NCI-H1417 (cell line): ENCODE measurements around the gene C1orf159.
"Not testable (repeated sequence)": the region's sequence is repeated elsewhere in the genome, so short reads cannot be mapped to it uniquely, and the experiment has no call there.

Experiments used
- DNase-seq, 3 experiments: peaks; one replicate each; lab custom pipeline; 2025; lab: John Stamatoyannopoulos, UW

Gene C1orf159

GRCh38 chr1:1067284-1067859, 48.5 kb downstream of the C1orf159 start:
- DNase-seq: no peak

DNA sequence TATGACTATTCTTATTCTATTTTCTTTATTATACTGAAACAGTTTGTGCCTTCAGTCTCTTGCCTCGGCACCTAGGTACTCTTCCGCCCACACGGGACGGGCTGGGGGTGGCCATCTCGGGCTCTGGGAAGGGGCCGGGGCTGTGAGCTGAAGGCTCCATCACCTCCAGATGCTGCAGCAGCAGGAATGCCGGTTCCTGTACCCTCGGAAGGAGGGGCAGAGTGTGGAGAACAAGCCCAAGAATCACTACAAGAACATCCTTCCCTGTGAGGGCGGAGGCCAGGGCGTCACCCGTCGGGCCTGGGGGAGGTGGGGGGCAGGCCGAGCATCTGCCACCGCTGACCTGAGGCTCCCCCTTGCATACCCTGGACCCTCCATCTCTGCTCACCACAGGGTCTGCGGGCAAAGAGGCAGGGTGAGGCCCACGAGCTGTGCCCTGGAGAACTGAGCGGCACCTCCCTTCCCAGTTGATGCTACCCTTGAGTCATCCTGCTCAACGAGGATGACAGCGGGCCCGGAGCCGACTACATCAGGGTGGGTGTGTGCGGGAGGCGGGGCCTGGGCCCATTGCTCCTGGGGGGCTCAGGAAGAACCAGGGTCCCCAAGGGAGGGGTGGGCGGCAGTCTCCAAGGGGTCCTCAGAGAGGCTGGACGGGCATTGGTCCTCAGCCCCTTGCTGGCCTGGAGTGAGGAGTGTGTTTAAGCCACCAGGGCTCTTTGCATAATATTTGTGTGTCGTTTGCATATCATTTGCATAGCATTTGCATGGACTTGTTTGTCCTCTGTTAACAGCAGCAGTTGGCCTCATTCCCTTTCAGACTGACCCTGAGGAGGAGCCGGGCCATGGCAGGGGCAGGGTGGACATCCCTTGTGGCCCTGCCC, 49.2 kb downstream of the C1orf159 start:
- DNase-seq: no peak

DNA sequence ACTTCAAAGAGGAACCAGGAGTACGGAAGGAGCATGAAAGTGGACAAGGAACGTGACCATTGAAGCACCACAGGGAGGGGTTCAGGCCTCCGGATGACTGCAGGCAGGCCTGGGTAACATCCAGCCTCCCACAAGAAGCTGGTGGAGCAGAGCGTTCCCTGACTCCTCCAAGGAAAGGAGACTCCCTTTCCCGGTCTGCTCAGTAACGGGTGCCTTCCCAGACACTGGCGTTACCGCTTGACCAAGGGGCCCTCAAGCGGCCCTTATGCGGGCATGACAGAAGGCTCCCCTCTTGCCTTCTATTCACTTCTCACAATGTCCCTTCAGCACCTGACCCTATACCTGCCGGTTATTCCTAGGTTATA, 50.0 kb downstream of the C1orf159 start:
- DNase-seq: not testable (repeated sequence)

GRCh38 chr1:1065265-1065939, 50.5 kb downstream of the C1orf159 start:
- DNase-seq: no peak

- DNase-seq: peak; percentile 61 to 73 (median 72)
Measured at GRCh38 chr1:1063945-1064831, 51.7 kb downstream of the C1orf159 start.

DNA sequence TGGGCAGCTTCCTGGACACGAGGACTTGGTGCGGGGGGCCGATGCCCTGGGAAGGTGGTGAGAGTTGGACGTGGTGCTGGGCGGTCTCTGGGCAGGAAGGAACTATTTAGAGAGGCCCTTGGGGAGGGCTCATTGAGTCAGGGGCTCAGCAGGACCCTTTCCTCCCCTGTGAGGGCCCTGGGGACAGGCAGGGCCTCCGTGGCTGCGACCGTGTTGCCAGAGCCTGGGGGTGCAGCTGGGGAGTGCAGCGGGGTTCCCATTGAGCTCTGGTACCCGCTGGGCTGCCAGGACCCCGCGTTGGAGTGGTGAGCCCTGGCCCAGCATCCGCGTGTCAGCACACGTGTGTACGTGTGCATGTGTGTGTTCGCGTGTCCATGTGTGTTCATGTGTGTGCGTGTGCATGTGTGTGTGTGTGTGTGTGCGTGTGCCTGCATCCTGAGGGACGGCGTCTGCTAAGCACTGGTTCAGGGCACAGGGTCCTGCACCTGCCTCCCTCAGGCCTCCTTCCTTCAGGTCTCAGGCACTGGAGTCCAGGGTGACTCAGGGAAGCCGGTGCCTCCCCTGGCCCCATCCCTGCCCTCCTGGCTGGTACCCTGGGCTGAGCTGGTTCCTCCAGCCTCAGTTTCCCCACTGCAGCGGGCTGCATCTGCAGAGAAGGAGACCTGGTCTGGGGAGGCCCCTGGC, 52.5 kb downstream of the C1orf159 start:
- DNase-seq: no peak

DNA sequence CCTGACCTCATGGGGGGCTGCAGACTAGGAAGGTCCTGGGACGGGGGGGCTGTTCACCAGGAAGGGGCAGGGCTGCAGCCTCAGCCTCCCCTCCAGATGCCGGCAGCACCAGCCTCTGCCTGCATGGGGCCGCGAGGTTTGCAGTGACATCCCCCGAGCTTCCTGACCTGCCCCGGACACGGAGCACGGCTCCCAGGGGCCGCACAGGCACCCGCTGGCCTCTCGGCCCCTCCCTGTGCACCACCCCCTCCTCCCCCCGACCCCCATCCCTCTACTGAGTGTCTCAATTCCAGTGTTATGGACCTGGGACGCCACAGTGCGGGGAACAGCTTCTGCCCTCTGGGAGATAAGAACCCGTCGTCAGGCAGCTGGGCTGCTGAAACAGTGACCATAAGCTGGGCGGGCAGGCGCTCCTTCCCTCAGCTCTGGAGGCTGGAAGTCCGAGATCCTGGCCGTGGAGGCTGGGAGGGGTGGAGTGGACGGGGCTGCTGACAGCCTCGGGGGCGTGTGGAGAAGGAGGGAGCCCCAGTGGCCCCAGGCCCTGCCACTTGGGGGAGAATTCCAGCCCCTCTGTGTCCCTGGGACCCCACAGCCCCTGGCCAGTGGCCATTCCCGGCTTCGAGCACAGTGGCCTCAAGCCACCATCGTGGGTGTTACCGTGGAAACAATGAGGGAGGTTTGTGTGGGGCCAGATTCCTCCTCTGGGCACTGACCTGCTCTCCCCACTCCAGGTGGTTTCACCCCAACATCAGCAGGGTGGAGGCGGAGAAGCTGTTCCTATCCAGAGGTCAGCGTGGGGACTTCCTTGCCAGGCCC, 53.3 kb downstream of the C1orf159 start:
- DNase-seq: no peak

- DNase-seq: no peak
Measured at GRCh38 chr1:1061682-1062345, 54.1 kb downstream of the C1orf159 start.

- DNase-seq: no peak
Measured at GRCh38 chr1:1060281-1061000, 55.4 kb downstream of the C1orf159 start.

DNA sequence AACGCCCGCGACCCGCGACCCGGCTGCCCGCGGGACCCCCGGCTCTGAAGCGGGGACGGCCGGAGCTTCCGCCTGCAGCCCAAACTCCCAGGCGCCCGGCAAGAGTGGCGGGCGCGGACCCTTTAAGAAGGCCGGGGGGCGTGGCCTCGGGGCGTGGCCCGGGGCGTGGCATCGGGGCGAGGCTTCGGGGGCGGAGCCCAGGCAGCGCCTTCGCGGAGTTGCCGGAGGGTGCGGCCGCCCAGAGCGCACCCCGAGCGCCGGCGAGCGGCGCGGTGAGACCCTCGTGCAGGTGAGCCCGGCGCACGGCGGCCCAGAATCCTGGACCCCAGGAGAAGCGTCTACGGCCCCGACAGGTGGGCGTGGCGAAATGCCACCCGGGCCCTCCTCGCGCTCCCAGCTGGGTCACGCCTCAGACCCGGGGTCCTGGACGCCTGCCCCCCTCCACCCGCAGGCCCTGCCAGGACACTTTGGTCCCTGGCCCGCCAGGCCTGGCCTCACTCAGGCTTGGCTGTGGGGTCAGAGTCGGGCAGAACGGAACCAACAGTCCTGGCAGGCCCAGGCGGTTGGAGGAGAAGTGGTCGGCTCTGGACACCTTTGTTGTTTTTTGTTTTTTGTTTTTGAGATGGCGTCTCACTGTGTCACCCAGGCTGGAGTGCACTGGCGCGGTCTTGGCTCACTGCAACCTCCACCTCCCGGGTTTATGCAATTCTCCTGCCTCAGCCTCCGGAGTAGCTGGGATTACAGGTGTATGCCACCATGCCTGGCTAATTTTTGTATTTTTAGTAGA, 56.2 kb downstream of the C1orf159 start:
- DNase-seq: peak; percentile 78 to 92 (median 85)

DNA sequence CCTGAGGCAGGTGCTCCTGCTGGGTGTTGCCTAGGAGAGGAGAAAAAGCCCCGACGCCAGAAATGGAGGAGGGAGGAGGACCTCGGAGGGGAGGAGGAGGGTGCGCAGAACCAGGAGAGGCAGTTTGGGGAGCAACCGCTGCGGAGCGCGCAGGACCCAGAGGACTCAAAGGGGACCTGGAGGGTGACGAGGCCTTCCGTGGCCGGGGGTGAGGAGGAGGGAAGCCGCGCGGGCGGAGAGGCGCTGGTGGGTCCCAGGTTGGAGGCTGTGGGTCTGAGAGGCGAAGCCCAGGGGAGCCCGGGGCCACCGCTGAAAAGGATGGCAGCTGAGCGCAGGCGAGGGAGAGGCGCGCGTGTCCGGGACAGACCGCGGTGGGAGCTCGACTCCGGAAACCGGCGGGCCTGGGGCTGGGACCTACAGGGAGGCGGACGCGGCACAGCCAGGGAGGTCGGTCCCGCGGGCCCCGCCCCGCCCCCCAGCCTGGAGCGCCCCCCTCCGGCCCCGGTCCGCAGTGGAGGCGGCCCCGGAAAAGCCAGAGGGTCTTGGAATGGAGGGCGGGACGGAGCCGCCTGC, 56.9 kb downstream of the C1orf159 start:
- peak in 2 of 3 experiments; percentile 41 to 44 for DNase-seq

DNA sequence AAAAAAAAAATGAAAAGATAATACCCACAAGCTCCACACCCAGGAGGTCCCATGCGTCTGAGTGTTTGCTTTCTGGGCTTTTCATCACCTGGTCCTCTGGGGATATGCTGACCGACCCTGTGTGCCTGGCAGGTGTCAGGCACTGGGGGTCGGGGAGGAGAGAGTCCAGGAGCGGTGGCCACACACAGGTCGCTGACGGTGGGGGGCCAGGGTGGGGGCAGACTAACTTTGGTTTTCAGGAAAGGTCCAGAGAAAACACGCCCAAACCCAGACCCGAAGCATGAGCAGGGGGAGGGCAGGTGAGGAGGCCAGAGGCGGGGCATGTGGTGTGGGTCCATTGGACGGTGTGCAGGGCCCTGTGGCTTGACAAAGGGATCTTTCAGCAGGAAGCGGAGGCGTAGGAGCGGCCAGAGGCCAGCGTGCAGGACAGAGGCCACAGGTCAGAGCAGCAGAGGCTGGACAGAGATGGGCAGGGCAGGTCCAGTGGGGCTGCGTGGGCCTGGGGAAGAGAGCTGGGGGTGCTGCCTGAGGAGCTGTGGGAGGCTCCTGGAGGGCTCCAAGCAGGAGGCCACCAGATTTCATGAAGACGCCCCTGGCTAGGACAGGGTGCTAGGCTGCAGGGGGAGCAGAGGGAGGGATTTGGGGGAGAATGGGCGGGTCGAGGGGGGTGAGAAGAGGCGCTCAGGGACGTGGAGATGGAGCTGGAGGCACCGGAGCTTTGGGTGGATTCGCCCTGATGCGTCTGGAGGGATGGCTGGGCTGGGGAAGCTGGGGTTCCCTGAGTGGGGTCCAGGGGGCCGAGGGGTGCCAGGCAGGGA, 57.6 kb downstream of the C1orf159 start:
- peak in 1 of 3 experiments; percentile 34 for DNase-seq

DNA sequence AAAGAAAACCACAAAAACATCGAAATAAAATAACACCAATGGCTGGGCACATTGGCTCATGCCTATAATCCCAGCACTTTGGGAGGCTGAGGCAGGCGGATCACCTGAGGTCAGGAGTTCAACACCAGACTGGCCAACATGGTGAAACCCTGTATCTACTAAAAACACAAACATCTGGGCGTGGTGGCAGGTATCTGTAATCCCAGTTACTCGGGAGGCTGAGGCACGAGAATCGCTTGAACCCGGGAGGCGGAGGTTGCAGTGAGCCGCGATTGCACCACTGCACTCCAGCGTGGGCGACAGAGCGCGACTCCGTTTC, 58.2 kb downstream of the C1orf159 start:
- DNase-seq: not testable (repeated sequence)

GRCh38 chr1:1055841-1056736, 59.8 kb downstream of the C1orf159 start:
- no peak for DNase-seq

DNA sequence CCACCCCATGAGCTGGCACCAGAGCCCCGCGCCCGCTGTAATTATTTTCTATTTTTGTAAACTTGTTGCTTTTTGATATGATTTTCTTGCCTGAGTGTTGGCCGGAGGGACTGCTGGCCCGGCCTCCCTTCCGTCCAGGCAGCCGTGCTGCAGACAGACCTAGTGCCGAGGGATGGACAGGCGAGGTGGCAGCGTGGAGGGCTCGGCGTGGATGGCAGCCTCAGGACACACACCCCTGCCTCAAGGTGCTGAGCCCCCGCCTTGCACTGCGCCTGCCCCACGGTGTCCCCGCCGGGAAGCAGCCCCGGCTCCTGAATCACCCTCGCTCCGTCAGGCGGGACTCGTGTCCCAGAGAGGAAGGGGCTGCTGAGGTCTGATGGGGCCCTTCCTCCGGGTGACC, 60.9 kb downstream of the C1orf159 start:
- no peak for DNase-seq

DNA sequence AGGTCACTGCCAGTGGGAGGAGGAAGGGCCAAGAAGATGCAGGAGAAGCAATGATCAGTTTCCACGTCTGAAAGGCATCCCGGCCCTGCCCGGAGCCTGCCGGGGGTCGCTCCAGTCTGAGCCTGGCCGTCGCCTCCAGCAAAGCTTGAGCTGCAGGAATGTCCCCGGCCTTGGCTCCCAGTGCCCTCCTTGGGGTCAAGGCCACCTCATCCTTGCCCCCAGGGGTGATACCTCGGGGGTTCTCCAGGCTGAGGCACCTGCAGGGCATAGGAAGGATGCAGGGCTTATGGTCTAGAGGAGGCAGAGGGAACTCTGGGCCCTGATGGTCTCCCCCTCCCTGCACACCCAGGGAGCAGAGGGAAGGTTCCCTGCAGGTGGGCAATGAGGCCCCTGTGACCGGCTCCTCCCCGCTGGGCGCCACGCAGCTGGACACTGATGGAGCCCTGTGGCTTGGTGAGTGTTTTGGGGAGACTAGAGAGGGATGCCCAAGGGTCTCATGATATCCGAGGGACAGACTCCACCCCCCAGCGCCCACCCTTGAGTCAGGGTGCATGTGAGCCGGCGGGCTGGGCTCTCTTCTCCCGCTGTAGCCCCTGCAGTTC, 61.7 kb downstream of the C1orf159 start:
- DNase-seq: no peak
